B cell (primary cell): ENCODE measurements around the gene USP26.

ENCODE experiments used
- EZH2 ChIP-seq: IDR thresholded peaks from 2 replicates; pipeline ENCODE4 v1.6.1; 2012; ENCODE audit warnings: borderline replicate concordance, low read depth, mild to moderate bottlenecking, moderate library complexity, low read length; ENCODE audit not compliant: insufficient read depth, poor library complexity, severe bottlenecking
- TF ChIP-seq, protein P1 (sequence below): fragments of 200-600 bp; IDR thresholded peaks from one replicate; pipeline ENCODE4 v1.8.0; 2022; ENCODE audit warnings: antibody characterized with exemption, mild to moderate bottlenecking

DNA sequence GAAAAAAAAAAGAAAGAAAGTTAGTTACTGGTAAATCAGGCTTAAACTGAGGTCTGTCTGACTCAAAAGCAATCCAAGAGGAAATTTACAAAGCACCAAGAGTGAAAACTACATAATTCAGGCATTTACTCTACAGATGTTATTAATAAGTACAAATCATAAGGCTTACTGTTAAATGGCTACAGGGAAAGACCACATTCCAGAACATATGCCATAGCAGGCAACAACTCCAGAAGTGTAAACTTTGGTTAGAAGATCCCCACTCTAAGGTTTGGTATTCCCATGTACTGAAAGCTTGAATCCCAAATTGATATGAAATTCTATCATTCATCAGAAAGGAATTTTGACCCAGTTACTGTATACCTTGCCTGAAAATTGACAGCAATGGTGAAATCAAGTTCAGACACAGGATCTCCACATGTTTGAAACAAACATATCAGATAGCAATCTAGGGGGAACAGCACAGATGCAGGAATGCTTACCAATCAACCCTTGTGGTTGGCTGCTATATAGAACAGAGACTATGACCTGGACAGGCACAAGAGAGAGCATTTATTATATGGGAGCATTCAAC, 6.6 kb downstream of the USP26 start:
- TF ChIP-seq, protein P1, sequence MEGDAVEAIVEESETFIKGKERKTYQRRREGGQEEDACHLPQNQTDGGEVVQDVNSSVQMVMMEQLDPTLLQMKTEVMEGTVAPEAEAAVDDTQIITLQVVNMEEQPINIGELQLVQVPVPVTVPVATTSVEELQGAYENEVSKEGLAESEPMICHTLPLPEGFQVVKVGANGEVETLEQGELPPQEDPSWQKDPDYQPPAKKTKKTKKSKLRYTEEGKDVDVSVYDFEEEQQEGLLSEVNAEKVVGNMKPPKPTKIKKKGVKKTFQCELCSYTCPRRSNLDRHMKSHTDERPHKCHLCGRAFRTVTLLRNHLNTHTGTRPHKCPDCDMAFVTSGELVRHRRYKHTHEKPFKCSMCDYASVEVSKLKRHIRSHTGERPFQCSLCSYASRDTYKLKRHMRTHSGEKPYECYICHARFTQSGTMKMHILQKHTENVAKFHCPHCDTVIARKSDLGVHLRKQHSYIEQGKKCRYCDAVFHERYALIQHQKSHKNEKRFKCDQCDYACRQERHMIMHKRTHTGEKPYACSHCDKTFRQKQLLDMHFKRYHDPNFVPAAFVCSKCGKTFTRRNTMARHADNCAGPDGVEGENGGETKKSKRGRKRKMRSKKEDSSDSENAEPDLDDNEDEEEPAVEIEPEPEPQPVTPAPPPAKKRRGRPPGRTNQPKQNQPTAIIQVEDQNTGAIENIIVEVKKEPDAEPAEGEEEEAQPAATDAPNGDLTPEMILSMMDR: no peak
- no peak for TF ChIP-seq EZH2
